Spinal cord (tissue), 10 donors: ENCODE measurements around the gene SPOCD1. TPM values are rescaled to one million over a fixed set of nuclear protein-coding genes. Genes with fewer than 3 reads are reported as not detected.
A peak's percentile ranks its signal among the peaks of the same experiment; 100 is the strongest.

ENCODE experiments used
- DNase-seq, 6 donors: peaks; one replicate each; pipeline versions ENCODE4 v3.0.0 to v3.0.0-alpha.2; 2013 to 2015; ENCODE audit warnings: low spot score in 6 of 6, low read depth in 4 of 6
- H3K27ac ChIP-seq: one replicate; pipeline ENCODE4 v1.5.1; 2013; ENCODE audit warnings: low read depth, low read length, control low read depth
- H3K27me3 ChIP-seq: one replicate; pipeline ENCODE4 v1.6.1; 2013; ENCODE audit warnings: low read length; ENCODE audit not compliant: control insufficient read depth, insufficient read depth
- H3K36me3 ChIP-seq: one replicate; pipeline ENCODE4 v1.6.1; 2013; ENCODE audit warnings: low read length; ENCODE audit not compliant: control insufficient read depth, insufficient read depth
- H3K4me1 ChIP-seq: one replicate; pipeline ENCODE4 v1.6.1; 2013; ENCODE audit warnings: low read length; ENCODE audit not compliant: control insufficient read depth, insufficient read depth
- H3K4me3 ChIP-seq: one replicate; pipeline ENCODE4 v1.5.1; 2013; ENCODE audit warnings: low read depth, low read length, control low read depth
- H3K9me3 ChIP-seq: one replicate; pipeline ENCODE4 v1.6.1; 2013; ENCODE audit warnings: low read length; ENCODE audit not compliant: control insufficient read depth, insufficient read depth
- WGBS: methylation state at CpG from one replicate; pipeline ENCODE4 v1.1.5; 2013; ENCODE audit warnings: missing lambda C conversion rate; ENCODE audit not compliant: insufficient coverage; 5-methylcytosine and 5-hydroxymethylcytosine counted together
- polyA plus RNA-seq, 2 donors: library from polyadenylated mRNA; unstranded; fragments of 120-200 nt; gene quantifications; one replicate each; pipeline ENCODE4 v1.2.1, GENCODE V29; 2013; ENCODE audit not compliant: insufficient read length in 2 of 2
- total RNA-seq, 2 donors: library from RNA; depleted of rRNA in 1 of 2; stranded (reverse); fragments of 120-200 nt in 1 of 2; fragments of >200 nt in 1 of 2; gene quantifications; one replicate each; pipeline versions ENCODE4 v1.2.3 to v1.2.4, GENCODE V29; 2013 to 2014
- donor health status: healthy.

SPOCD1 gene
- total and polyA plus RNA-seq, 4 donors: 0.15 to 0.44 (median 0.36) TPM

- H3K27me3 ChIP-seq: no peaks in the 10 kb centered on the region
- no peaks in the 10 kb centered on the region for H3K9me3 ChIP-seq
- H3K36me3 ChIP-seq: no peaks in the 10 kb centered on the region
- peaks cover 77% of the 10 kb centered on the region for H3K4me1 ChIP-seq
- no peak overlapping the region for H3K27ac ChIP-seq
- no peak for DNase-seq
- 78% methylated on average over 2 of the region's 3 CpGs for WGBS
- no peak overlapping the region for H3K4me3 ChIP-seq
Observed at GRCh38 chr1:31785947-31786290, 29.9 kb downstream of the SPOCD1 start.

DNA sequence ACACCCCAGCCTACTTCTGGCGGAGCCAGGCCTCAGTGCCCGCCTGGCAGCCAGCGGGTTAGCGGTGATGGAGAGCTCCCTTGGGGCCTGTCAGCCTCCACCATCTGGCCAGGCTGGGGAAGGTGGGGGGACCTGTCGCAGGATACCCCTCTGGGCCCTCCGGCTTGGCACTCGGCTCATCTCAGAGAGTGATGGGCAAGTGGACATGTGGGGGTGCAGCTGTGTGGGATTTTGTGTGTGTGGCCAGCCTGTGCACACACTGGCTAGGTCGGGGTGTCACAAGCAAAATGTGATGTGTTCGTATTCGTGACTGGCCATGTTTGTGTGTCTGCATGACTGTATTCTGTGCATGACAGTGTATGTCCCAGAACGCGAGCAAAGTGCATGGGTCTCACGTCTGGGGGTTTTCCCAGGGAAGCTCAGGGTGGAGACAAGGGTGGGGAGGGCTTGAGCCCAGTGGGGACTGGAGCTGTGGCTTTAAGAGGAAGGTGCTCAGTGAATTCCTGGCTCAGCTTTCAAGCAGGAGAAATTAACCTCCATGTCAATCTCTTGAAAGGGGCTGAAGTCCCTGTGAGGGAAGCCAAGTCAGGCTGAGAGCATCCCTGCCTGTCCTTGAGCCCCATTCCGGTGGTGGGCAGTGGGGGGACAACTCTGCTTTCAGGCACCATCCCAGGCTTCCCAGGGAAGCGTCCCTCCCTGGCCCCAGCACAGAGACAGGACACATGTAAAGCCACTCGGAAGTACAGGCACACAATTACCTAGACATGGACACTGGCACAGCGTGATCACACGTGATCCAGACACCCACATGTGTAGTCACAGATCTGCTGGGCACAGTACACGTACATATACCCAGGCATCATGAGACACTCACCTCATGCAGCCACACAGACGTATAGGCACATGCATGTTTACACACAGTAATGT lies 30.5 kb downstream of the SPOCD1 start:
- peak in 1 of 6 donors; percentile 53 for DNase-seq
- H3K4me1 ChIP-seq: peaks cover 73% of the 10 kb centered on the region
- no peak overlapping the region for H3K4me3 ChIP-seq
- 87% methylated on average over 13 of the region's 20 CpGs for WGBS
- H3K27ac ChIP-seq: no peak overlapping the region
- no peaks in the 10 kb centered on the region for H3K27me3 ChIP-seq
- no peaks in the 10 kb centered on the region for H3K36me3 ChIP-seq
- no peaks in the 10 kb centered on the region for H3K9me3 ChIP-seq

DNA sequence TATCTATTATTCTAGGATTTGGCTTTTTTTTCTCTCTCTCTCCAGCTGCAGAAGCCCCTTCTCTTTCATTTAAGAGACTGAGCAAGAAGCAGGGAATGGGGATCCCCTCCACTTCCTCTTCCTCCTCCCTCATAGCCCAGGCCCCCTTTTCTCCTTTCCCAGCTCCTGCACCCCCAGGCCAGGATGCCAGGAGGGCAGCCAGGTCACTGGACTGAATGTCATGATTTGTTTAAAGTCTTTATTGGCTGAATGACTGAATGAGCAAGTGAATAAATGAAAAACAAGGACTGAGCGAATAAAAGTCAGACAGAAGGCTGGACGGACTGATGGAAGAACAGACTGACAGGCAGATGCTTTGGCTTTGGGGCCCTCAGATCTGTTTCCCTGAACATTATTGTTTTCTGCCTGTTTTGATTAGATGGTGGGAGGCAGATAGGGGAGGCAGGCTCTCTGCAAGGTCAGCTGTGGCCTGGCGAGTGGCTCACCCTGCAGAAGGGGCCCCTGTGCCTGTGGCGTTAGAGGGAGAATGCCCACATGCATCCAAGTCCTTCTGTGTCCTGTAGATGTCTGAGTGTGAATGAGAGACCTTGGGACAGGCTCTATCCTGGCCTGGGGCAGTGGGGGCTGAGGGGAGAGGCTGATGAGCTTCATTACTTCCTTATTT lies 31.3 kb downstream of the SPOCD1 start:
- peaks cover 70% of the 10 kb centered on the region for H3K4me1 ChIP-seq
- no peaks in the 10 kb centered on the region for H3K27me3 ChIP-seq
- no peak for DNase-seq
- H3K36me3 ChIP-seq: no peaks in the 10 kb centered on the region
- H3K9me3 ChIP-seq: no peaks in the 10 kb centered on the region
- WGBS: 72% methylated on average over 4 of the region's 4 CpGs
- no peak overlapping the region for H3K27ac ChIP-seq
- no peak overlapping the region for H3K4me3 ChIP-seq

- Histone ChIP-seq H3K4me3 (no peak overlapping the region), H3K27me3 (no peaks in the 10 kb centered on the region), H3K4me1 (peaks cover 64% of the 10 kb centered on the region), H3K27ac (no peak overlapping the region), H3K36me3 (no peaks in the 10 kb centered on the region), H3K9me3 (no peaks in the 10 kb centered on the region)
- DNase-seq: no peak
- WGBS: 87% methylated on average over 3 of the region's 3 CpGs
Observed at GRCh38 chr1:31783846-31784245, 32.0 kb downstream of the SPOCD1 start.

- Histone ChIP-seq H3K9me3 (no peaks in the 10 kb centered on the region), H3K4me1 (peaks cover 57% of the 10 kb centered on the region), H3K36me3 (no peaks in the 10 kb centered on the region), H3K27ac (peak overlapping the region; percentile 84), H3K4me3 (no peak overlapping the region), H3K27me3 (no peaks in the 10 kb centered on the region)
- WGBS: 17% methylated on average over 2 of the region's 12 CpGs
- peak in 2 of 6 donors; percentile 76 to 86 for DNase-seq
Observed at GRCh38 chr1:31782421-31783410, 33.1 kb downstream of the SPOCD1 start.

- Histone ChIP-seq H3K36me3 (no peaks in the 10 kb centered on the region), H3K27me3 (no peaks in the 10 kb centered on the region), H3K4me3 (no peak overlapping the region), H3K27ac (peak overlapping the region; percentile 84), H3K4me1 (peaks cover 52% of the 10 kb centered on the region), H3K9me3 (no peaks in the 10 kb centered on the region)
- DNase-seq: peak in 3 of 6 donors; percentile 66 to 91 (median 90)
- WGBS: 31% methylated on average over 16 of the region's 18 CpGs
Observed at GRCh38 chr1:31781756-31782371, 34.0 kb downstream of the SPOCD1 start.

DNA sequence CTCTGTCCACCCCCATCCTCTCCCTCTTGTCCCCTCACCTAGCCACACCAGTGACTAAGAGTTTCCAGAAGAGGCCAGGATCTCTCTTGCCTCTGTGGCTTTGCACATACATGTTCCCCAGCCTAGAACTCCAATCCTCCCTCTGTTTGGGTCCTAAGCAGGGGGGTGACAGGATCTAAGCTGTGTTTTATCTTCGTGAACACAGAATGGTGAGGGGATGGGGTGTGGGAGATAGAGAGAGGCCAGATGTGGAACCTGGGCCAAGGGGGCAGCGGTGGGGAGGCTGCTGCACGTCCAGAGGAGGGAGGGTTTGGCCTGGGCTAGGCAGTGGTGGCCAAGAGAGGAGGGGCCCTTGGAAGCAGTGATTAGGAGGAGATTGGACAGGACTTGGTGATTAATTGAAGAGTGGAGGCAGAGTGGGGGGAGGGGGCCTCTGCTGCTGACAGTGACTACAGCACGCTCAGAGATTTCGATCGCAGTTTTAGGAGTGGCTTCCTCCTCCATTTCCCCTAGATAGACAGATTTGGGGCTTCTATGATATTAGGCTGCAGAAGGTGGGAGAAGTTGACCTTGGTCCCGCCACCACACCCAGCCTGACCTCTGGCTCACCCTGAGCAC lies 34.6 kb downstream of the SPOCD1 start:
- WGBS: 43% methylated on average over 3 of the region's 7 CpGs
- Histone ChIP-seq H3K4me1 (peaks cover 58% of the 10 kb centered on the region), H3K36me3 (no peaks in the 10 kb centered on the region), H3K27me3 (no peaks in the 10 kb centered on the region), H3K9me3 (no peaks in the 10 kb centered on the region), H3K4me3 (no peak overlapping the region), H3K27ac (peak overlapping the region; percentile 84)
- peak in 1 of 6 donors; percentile 57 for DNase-seq

GRCh38 chr1:31780632-31781031 lies 35.2 kb downstream of the SPOCD1 start:
- WGBS: 83% methylated on average over 2 of the region's 2 CpGs
- Histone ChIP-seq H3K9me3 (no peaks in the 10 kb centered on the region), H3K4me1 (peaks cover 64% of the 10 kb centered on the region), H3K4me3 (no peak overlapping the region), H3K36me3 (no peaks in the 10 kb centered on the region), H3K27ac (no peak overlapping the region), H3K27me3 (peaks cover 1% of the 10 kb centered on the region)
- no peak for DNase-seq
